Measurements from ENCODE around the gene STRN4. TPM values are rescaled to one million over a fixed set of nuclear protein-coding genes. Genes with fewer than 3 reads are reported as not detected.
"Not testable (repeated sequence)": the region's sequence is repeated elsewhere in the genome, so short reads cannot be mapped to it uniquely, and the experiment has no call there.

The STRN4 gene
- total RNA-seq, 4 donors from 2014 or later = 55.1 to 109 (median 81.8) TPM

GRCh38 chr19:46772170-46773017 is 26.1 kb upstream of the STRN4 start:
- intact Hi-C loops (cut with DNase I; ENCODE audit: low total_unique reads) = no loop called here
- no peak overlapping the region for H3K27ac ChIP-seq
- H3K36me3 ChIP-seq = no peaks in the 10 kb centered on the region
- H3K4me3 ChIP-seq = no peak overlapping the region
- no peaks in the 10 kb centered on the region for H3K4me1 ChIP-seq
- DNase-seq = no peak
- no peaks in the 10 kb centered on the region for H3K9me3 ChIP-seq
- H3K27me3 ChIP-seq = no peaks in the 10 kb centered on the region
- no peak for TF ChIP-seq CTCF (IDR thresholded peaks at IDR 0.05)
- TF ChIP-seq POLR2A (IDR thresholded peaks at IDR 0.05) = no peak

GRCh38 chr19:46768746-46769145 is 22.5 kb upstream of the STRN4 start:
- H3K4me3 ChIP-seq; intact Hi-C loops (cut with DNase I; ENCODE audit: low total_unique reads); DNase-seq; H3K27me3 ChIP-seq; H3K9me3 ChIP-seq; H3K4me1 ChIP-seq; H3K27ac ChIP-seq; H3K36me3 ChIP-seq: not testable (repeated sequence)

- no peak overlapping the region for H3K27ac ChIP-seq
- DNase-seq = no peak
- no peaks in the 10 kb centered on the region for H3K36me3 ChIP-seq
- H3K4me3 ChIP-seq = no peak overlapping the region
- H3K4me1 ChIP-seq = no peaks in the 10 kb centered on the region
- no peaks in the 10 kb centered on the region for H3K9me3 ChIP-seq
- H3K27me3 ChIP-seq = no peaks in the 10 kb centered on the region
- intact Hi-C loops (cut with DNase I; ENCODE audit: low total_unique reads) = no loop called here
- peak in 3 of 4 experiments; percentile 31 to 42 (median 34) for TF ChIP-seq CTCF (IDR thresholded peaks at IDR 0.05)
- TF ChIP-seq POLR2A (IDR thresholded peaks at IDR 0.05) = no peak
Observed at GRCh38 chr19:46766569-46767317, 20.5 kb upstream of the STRN4 start.

- Histone ChIP-seq H3K27me3 (no peaks in the 10 kb centered on the region), H3K36me3 (no peaks in the 10 kb centered on the region), H3K27ac (no peak overlapping the region), H3K4me3 (no peak overlapping the region), H3K4me1 (no peaks in the 10 kb centered on the region), H3K9me3 (no peaks in the 10 kb centered on the region)
- no peak for DNase-seq
- intact Hi-C loops (cut with DNase I; ENCODE audit: low total_unique reads) = no loop called here
- TF ChIP-seq POLR2A (IDR thresholded peaks at IDR 0.05) (no peak), CTCF (IDR thresholded peaks at IDR 0.05) (no peak)
Observed at GRCh38 chr19:46764817-46765291, 18.6 kb upstream of the STRN4 start.

GRCh38 chr19:46762245-46762890 is 16.1 kb upstream of the STRN4 start:
- DNase-seq = no peak
- H3K36me3 ChIP-seq = no peaks in the 10 kb centered on the region
- H3K27me3 ChIP-seq = no peaks in the 10 kb centered on the region
- intact Hi-C loops (cut with DNase I; ENCODE audit: low total_unique reads) = no loop called here
- no peaks in the 10 kb centered on the region for H3K4me1 ChIP-seq
- TF ChIP-seq CTCF (IDR thresholded peaks at IDR 0.05) (no peak), POLR2A (IDR thresholded peaks at IDR 0.05) (no peak)
- H3K9me3 ChIP-seq = no peaks in the 10 kb centered on the region
- no peak overlapping the region for H3K27ac ChIP-seq
- no peak overlapping the region for H3K4me3 ChIP-seq

Measured in uterus (tissue), 4 donors.